Skeletal muscle tissue (tissue), 4 donors: ENCODE results near the gene FGF3. TPM values are rescaled to one million over a fixed set of nuclear protein-coding genes. Genes with fewer than 3 reads are reported as not detected.

Experiments
- H3K27ac ChIP-seq: one replicate; pipeline ENCODE4 v1.7.0; 2013; ENCODE audit warnings: mild to moderate bottlenecking, low read depth, low read length, inconsistent platforms
- H3K27me3 ChIP-seq, 3 donors: one replicate each; pipeline ENCODE4 v1.7.0; 2013; ENCODE audit warnings: low read length in 3 of 3; ENCODE audit not compliant: control insufficient read depth in 3 of 3, insufficient read depth in 3 of 3
- H3K36me3 ChIP-seq, 3 donors: one replicate each; pipeline ENCODE4 v1.7.0; 2013; ENCODE audit warnings: low read length in 3 of 3; ENCODE audit not compliant: control insufficient read depth in 3 of 3, insufficient read depth in 3 of 3
- H3K4me1 ChIP-seq, 3 donors: one replicate each; pipeline ENCODE4 v1.7.0; 2013; ENCODE audit warnings: low read length in 3 of 3, mild to moderate bottlenecking in 3 of 3; ENCODE audit not compliant: control insufficient read depth in 3 of 3, insufficient read depth in 3 of 3
- H3K4me3 ChIP-seq, 3 donors: one replicate each; pipeline ENCODE4 v1.7.0; 2013; ENCODE audit warnings: low read length in 3 of 3
- H3K9ac ChIP-seq, 3 donors: one replicate each; pipeline ENCODE4 v1.7.0; 2013; ENCODE audit warnings: low read length in 3 of 3, mild to moderate bottlenecking in 3 of 3, moderate library complexity in 2 of 3, low read depth in 1 of 3
- H3K9me3 ChIP-seq, 3 donors: one replicate each; pipeline ENCODE4 v1.7.0; 2013; ENCODE audit warnings: low read length in 3 of 3; ENCODE audit not compliant: control insufficient read depth in 3 of 3
- total RNA-seq: library from RNA; depleted of rRNA; stranded (reverse); fragments of >200 nt; gene quantifications from one replicate; pipeline ENCODE4 v1.2.3, GENCODE V29; 2014
- donor health status: Osteomylitis.

FGF3 gene
- total RNA-seq, 1 donor from 2014 or later: not detected

- peaks cover 28 to 53% (median 41%) of the 10 kb centered on the region in 3 donors for H3K27me3 ChIP-seq
- H3K9me3 ChIP-seq: no peaks in the 10 kb centered on the region
- H3K27ac ChIP-seq: no peak overlapping the region
Observed at GRCh38 chr11:69834811-69835800, 15.9 kb upstream of the FGF3 start.

DNA sequence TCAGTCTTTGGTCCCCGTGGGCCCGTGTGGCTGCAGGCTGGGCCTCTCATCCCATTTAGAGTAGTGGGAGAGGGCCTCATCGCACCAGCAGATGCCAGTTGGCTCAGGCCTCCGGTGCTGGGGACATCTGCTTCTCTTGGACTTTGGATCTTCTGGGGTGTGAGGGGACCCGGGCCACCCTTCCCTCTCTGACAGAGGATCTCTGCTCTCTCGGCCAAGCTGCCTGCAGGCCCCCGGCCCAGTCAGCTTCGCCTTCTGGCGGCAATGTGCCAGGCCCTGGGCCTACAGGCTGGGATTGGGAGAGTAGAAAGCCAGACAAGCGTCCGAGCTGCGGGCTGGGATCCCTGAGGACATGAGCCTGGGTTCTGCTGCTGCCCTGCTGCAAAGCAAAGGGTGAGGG, 15.0 kb upstream of the FGF3 start:
- H3K4me3 ChIP-seq: no peak overlapping the region
- no peaks in the 10 kb centered on the region for H3K36me3 ChIP-seq
- H3K27me3 ChIP-seq: peaks cover 27 to 52% (median 37%) of the 10 kb centered on the region in 3 donors
- no peaks in the 10 kb centered on the region for H3K9me3 ChIP-seq
- no peak overlapping the region for H3K9ac ChIP-seq
- H3K27ac ChIP-seq: no peak overlapping the region
- no peaks in the 10 kb centered on the region for H3K4me1 ChIP-seq

More at GRCh38 chr11:69834811-69835800, 15.9 kb upstream of the FGF3 start:
- H3K9ac ChIP-seq: no peak overlapping the region
- H3K36me3 ChIP-seq: no peaks in the 10 kb centered on the region
- no peaks in the 10 kb centered on the region for H3K4me1 ChIP-seq
- H3K4me3 ChIP-seq: no peak overlapping the region

DNA sequence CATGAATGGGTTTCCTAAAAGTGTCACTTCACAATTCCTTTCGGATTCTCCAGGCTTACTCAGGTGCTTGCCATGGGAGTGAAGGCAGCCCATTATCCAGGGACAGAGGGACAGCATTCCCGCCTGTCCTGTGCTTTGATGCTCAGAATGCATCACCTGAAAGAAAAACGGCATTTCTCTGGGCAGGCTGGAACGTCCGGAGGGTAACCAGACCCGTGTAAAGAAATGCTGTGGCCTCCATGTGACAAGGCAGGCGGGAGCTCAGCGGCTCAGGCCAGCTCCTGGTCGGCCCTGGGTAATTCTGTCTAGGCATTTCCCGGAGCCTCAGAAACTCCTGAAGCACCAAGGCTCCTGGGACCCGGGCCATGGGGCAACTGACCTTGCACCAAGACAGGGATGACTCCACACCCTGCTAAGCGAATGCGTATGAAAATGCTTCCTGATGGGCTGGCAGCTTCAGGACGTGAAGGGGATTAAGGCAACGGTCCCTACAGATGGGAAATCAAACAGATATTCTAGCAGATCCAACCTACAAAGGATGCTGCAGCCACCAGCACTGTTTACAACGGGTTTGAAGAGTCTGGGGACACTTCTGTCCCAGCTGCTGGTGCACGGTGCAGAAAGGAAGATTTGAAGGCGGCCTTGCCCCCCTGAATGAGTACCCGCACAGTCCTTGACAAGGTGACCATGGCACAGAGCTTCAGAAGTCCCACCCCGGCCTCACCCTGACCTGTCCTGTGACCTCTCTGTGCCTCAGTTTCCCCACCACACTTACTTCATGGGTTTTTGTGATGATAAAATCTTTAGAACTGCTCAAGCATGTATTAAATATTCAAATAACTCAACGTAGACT, 13.6 kb upstream of the FGF3 start:
- Histone ChIP-seq H3K4me3 (no peak overlapping the region), H3K36me3 (no peaks in the 10 kb centered on the region), H3K9ac (no peak overlapping the region), H3K27ac (no peak overlapping the region), H3K27me3 (peaks cover 23 to 51% (median 37%) of the 10 kb centered on the region in 3 donors), H3K4me1 (no peaks in the 10 kb centered on the region), H3K9me3 (no peaks in the 10 kb centered on the region)

GRCh38 chr11:69831985-69832384, 12.8 kb upstream of the FGF3 start:
- peaks cover 0 to 3% (median under 1%) of the 10 kb centered on the region in 3 donors for H3K9me3 ChIP-seq
- H3K4me3 ChIP-seq: no peak overlapping the region
- no peak overlapping the region for H3K9ac ChIP-seq
- H3K36me3 ChIP-seq: no peaks in the 10 kb centered on the region
- no peak overlapping the region for H3K27ac ChIP-seq
- peaks cover 21 to 49% (median 37%) of the 10 kb centered on the region in 3 donors for H3K27me3 ChIP-seq
- H3K4me1 ChIP-seq: no peaks in the 10 kb centered on the region

- no peak overlapping the region for H3K27ac ChIP-seq
- no peak overlapping the region for H3K4me3 ChIP-seq
- H3K9me3 ChIP-seq: peaks cover 0 to 3% (median 3%) of the 10 kb centered on the region in 3 donors
- no peak overlapping the region for H3K9ac ChIP-seq
- no peaks in the 10 kb centered on the region for H3K4me1 ChIP-seq
- no peaks in the 10 kb centered on the region for H3K36me3 ChIP-seq
- H3K27me3 ChIP-seq: peaks cover 23 to 45% (median 42%) of the 10 kb centered on the region in 3 donors
Observed at GRCh38 chr11:69830086-69830485, 10.9 kb upstream of the FGF3 start.

DNA sequence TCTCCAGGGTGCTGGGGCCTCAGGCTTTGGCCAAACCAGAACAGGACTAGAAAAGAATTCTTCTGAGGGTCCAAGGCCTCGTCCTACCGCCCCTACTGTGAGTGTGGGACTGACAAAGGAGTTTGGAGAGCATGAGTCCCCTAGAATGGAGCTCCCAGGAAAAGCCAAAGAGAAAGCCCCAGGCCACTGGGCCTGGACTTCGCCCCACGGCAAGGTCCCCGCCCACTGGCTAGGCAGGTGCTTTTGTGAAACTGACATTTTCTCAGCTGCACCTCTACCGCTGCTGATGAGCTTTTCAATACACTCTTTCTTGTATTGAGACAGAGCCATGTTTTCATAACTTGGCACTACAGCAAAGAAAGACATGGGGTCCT, 9.7 kb upstream of the FGF3 start:
- H3K9me3 ChIP-seq: peaks cover 0 to 3% (median 3%) of the 10 kb centered on the region in 3 donors
- H3K4me1 ChIP-seq: no peaks in the 10 kb centered on the region
- H3K27ac ChIP-seq: no peak overlapping the region
- no peak overlapping the region for H3K4me3 ChIP-seq
- no peak overlapping the region for H3K9ac ChIP-seq
- H3K36me3 ChIP-seq: no peaks in the 10 kb centered on the region
- H3K27me3 ChIP-seq: peaks cover 22 to 45% (median 41%) of the 10 kb centered on the region in 3 donors

DNA sequence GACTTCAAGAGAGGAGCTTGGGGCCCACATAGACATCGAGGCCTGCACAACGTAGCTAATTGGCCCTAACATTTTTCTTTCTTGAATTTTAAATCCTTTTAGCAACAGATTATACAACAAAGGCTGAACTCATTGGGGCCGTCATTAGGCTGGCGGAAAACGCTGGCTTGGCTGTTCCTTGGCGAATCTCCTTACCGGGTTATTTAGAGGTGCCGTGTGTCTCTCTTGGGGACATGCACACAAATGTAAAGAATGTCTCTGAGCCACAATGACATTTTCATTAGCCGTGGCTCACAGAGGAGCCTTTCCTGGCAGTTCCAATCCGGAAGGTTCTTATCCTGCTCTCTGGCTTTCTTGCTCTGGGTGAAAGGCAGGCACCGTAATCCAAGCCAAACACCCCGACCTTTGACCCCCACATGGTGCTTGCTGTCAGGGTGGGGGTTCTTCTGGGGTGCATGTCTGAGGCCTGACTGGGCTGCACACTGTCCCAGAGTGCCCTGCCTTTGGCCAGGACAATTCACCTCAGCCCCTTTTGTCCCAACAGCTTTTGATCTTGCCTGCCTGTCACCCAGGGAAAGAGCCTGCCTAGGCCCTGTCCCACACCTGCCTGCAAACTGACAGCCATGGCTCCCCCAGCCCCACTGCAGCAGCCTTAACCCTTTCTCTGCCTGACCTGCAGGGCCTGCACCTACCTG, 9.2 kb upstream of the FGF3 start:
- no peak overlapping the region for H3K27ac ChIP-seq
- H3K9me3 ChIP-seq: peaks cover 0 to 3% (median 3%) of the 10 kb centered on the region in 3 donors
- no peak overlapping the region for H3K4me3 ChIP-seq
- H3K36me3 ChIP-seq: no peaks in the 10 kb centered on the region
- no peaks in the 10 kb centered on the region for H3K4me1 ChIP-seq
- H3K27me3 ChIP-seq: peaks cover 26 to 47% (median 46%) of the 10 kb centered on the region in 3 donors
- no peak overlapping the region for H3K9ac ChIP-seq

DNA sequence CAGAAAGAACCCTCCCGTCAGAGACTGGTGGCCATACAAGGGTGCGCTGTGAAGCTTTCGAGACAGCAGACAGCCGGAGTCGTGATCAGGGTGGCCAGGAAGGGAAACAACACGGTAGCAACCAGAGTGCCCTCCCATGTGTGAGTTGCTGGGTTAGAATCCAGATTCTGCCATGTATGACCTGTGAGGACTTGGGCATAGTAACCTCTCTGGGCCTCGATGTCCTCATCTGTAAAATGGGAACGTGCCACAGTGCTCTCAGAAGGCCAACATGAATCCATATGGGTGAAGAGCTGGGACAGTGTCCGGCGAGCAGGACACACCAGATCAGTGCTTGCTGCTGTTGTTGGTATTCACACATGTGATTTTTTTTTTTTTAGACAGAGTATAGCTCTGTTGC, 7.6 kb upstream of the FGF3 start:
- peaks cover 0 to 3% (median 3%) of the 10 kb centered on the region in 3 donors for H3K9me3 ChIP-seq
- no peak overlapping the region for H3K4me3 ChIP-seq
- peaks cover 30 to 51% (median 50%) of the 10 kb centered on the region in 3 donors for H3K27me3 ChIP-seq
- no peak overlapping the region for H3K27ac ChIP-seq
- H3K9ac ChIP-seq: no peak overlapping the region
- no peaks in the 10 kb centered on the region for H3K36me3 ChIP-seq
- no peaks in the 10 kb centered on the region for H3K4me1 ChIP-seq

DNA sequence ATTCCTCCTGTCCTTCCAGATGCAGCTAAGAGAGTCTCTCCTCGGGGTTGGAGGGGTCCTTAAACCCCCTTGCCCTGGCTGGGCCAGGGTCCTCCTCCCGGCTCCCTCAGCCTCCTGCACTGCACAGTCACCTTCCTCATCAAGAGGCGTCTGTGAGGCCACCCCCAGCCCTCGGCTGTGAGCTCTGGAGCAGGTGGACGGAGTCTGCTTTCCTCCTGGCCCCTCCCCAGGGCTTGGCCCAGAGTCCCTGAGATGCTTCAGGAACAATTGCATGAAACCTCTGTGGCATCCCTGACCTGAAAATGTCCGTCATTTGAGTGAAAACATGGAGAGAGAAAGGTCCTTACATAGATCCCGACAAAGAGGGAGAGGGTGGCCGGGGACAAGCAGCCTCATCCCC, 6.7 kb upstream of the FGF3 start:
- Histone ChIP-seq H3K36me3 (no peaks in the 10 kb centered on the region), H3K9ac (no peak overlapping the region), H3K4me1 (no peaks in the 10 kb centered on the region), H3K27ac (no peak overlapping the region), H3K27me3 (peaks cover 38 to 55% (median 48%) of the 10 kb centered on the region in 3 donors), H3K9me3 (peaks cover 0 to 3% (median 3%) of the 10 kb centered on the region in 3 donors), H3K4me3 (no peak overlapping the region)
